Fibroblast of lung (primary cell): ENCODE measurements around the gene RPS6KC1.

ENCODE experiments used
- CTCF ChIP-seq, 2 donors: IDR thresholded peaks in 1 of 2; conservative IDR thresholded peaks in 1 of 2; 1 replicate in 1 of 2; 2 replicates in 1 of 2; pipeline ENCODE4 v1.5.1; 2011 to 2012; ENCODE audit warnings: low read length in 2 of 2, control low read depth in 1 of 2, inconsistent platforms in 1 of 2, low read depth in 1 of 2, mild to moderate bottlenecking in 1 of 2
- EZH2 ChIP-seq: IDR thresholded peaks from 2 replicates; pipeline ENCODE4 v1.5.1; 2012; ENCODE audit warnings: low read length, control low read depth, mild to moderate bottlenecking; ENCODE audit errors: missing control alignments

- TF ChIP-seq CTCF (conservative IDR thresholded peaks at IDR 0.05 in 1 of 2, IDR thresholded peaks at IDR 0.05 in 1 of 2; ENCODE audit: low read depth in 1 of 2, low read length in 2 of 2) (no peak), EZH2 (no peak)
Measured at GRCh38 chr1:213231795-213232231, 180.8 kb downstream of the RPS6KC1 start.
